Cardiac muscle cell (in vitro differentiated cells and primary cell): Measurements from ENCODE around the gene TMEM135. TPM values are rescaled to one million over a fixed set of nuclear protein-coding genes. Genes with fewer than 3 reads are reported as not detected.

Experiments
- DNase-seq, 2 donors: peaks; one replicate each; pipeline versions ENCODE4 v3.0.0 to v3.0.0-alpha.2; 2010 to 2017; ENCODE audit warnings: low read depth in 1 of 2, low spot score in 1 of 2
- H3K27ac ChIP-seq: fragments of 200-600 bp; sonication (generic); 2 replicates; pipeline ENCODE4 v1.5.1; 2016
- H3K27me3 ChIP-seq: fragments of 200-600 bp; sonication (generic); 2 replicates; pipeline ENCODE4 v1.6.0; 2016; ENCODE audit warnings: control low read depth
- H3K36me3 ChIP-seq: fragments of 200-600 bp; sonication (generic); 2 replicates; pipeline ENCODE4 v1.5.1; 2016; ENCODE audit warnings: control low read depth
- H3K4me1 ChIP-seq: fragments of 200-600 bp; sonication (generic); 2 replicates; pipeline ENCODE4 v1.8.1; 2017; ENCODE audit warnings: low read depth, mild to moderate bottlenecking, mixed run types
- H3K4me3 ChIP-seq: fragments of 200-600 bp; sonication (generic); 2 replicates; pipeline ENCODE4 v1.5.1; 2016; ENCODE audit warnings: mild to moderate bottlenecking
- H3K9me3 ChIP-seq: fragments of 200-600 bp; sonication (generic); 2 replicates; pipeline ENCODE4 v1.5.1; 2017; ENCODE audit warnings: low read depth, mild to moderate bottlenecking, control low read depth
- polyA plus RNA-seq: library from polyadenylated mRNA; unstranded; fragments of >200 nt; fragmentation: Nextera tagmentation; extraction: Ambion mirVana; gene quantifications from 2 replicates; pipeline ENCODE4 v1.2.1, GENCODE V29; 2016
- total RNA-seq: library from RNA; depleted of rRNA; stranded (reverse); fragments of >200 nt; gene quantifications from 2 replicates; pipeline ENCODE4 v1.2.3, GENCODE V29; 2016
- TF ChIP-seq, protein P1 (sequence below): IDR thresholded peaks from 2 replicates; pipeline ENCODE4 v1.5.1; 2012; ENCODE audit warnings: low read depth, mild to moderate bottlenecking, low read length

The TMEM135 gene
- total and polyA plus RNA-seq, 2 experiments from 2014 or later, result 25.2 to 28.8 TPM

DNA sequence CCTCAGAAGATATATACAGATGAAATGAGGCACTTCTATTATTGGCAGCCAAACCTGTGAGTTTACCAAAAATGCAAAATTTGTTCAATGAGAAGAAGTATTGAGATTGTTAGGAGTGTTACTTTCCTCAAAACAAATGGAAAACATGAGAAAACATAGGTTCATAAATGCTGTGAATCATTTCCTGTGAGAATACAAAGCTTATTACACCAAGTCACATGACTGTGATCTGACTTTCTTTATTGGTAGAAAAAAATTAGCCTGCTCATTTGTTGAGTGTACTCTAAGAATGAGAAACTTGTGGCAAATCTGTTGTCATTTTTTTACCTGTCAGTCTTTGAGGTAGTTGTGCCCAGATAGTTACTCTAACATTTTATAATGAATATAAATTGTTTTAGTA is 215.1 kb downstream of the TMEM135 start:
- no peaks in the 10 kb centered on the region for H3K36me3 ChIP-seq
- TF ChIP-seq, protein P1, sequence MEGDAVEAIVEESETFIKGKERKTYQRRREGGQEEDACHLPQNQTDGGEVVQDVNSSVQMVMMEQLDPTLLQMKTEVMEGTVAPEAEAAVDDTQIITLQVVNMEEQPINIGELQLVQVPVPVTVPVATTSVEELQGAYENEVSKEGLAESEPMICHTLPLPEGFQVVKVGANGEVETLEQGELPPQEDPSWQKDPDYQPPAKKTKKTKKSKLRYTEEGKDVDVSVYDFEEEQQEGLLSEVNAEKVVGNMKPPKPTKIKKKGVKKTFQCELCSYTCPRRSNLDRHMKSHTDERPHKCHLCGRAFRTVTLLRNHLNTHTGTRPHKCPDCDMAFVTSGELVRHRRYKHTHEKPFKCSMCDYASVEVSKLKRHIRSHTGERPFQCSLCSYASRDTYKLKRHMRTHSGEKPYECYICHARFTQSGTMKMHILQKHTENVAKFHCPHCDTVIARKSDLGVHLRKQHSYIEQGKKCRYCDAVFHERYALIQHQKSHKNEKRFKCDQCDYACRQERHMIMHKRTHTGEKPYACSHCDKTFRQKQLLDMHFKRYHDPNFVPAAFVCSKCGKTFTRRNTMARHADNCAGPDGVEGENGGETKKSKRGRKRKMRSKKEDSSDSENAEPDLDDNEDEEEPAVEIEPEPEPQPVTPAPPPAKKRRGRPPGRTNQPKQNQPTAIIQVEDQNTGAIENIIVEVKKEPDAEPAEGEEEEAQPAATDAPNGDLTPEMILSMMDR, result no peak
- no peak overlapping the region for H3K27ac ChIP-seq
- H3K9me3 ChIP-seq, result no peaks in the 10 kb centered on the region
- no peak overlapping the region for H3K4me3 ChIP-seq
- H3K27me3 ChIP-seq, result no peaks in the 10 kb centered on the region
- no peaks in the 10 kb centered on the region for H3K4me1 ChIP-seq
- DNase-seq, result no peak

DNA sequence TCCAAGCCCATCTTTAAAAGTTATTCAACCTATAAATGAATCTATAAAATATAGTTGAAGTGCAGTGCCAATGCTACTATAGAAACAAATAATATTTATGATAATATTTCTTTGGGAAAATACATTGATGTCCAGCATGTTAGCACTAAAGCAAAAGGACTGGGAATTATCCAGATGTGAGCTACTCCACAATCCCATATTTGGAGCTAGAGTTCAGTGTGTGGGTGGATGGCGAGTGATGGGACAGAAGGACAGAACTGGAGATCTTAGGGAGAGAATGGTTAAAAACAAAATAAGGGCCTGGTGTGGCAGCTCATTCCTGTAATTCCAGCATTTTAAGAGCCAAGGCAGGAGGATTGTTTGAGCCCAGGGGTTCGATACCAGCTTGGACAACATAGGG is 216.8 kb downstream of the TMEM135 start:
- H3K4me3 ChIP-seq, result no peak overlapping the region
- H3K36me3 ChIP-seq, result no peaks in the 10 kb centered on the region
- H3K27ac ChIP-seq, result no peak overlapping the region
- TF ChIP-seq, protein P1, result no peak
- no peak for DNase-seq
- H3K4me1 ChIP-seq, result peaks cover 9% of the 10 kb centered on the region
- H3K27me3 ChIP-seq, result no peaks in the 10 kb centered on the region
- H3K9me3 ChIP-seq, result no peaks in the 10 kb centered on the region

DNA sequence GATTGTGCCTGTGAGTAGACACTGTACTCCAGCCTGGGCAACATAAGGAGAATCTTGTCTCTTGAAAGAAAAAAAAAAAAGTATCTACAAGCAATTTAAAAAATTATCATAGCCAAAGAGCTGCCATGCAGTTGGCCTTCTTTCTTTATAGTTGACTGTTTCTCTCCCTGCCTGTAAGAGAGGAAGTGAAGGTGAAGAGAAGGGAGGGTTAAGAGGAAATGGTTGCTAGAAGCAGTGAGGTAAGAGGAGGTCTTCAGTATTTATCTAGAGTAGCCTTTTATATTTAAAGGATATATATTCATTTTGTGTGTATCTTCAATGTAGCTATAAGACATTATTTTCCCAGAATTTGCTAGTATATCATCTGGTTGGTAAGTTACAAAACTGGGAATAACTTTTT is 217.9 kb downstream of the TMEM135 start:
- TF ChIP-seq, protein P1, result no peak
- Histone ChIP-seq H3K27me3 (no peaks in the 10 kb centered on the region), H3K36me3 (no peaks in the 10 kb centered on the region), H3K4me1 (peaks cover 19% of the 10 kb centered on the region), H3K27ac (no peak overlapping the region), H3K9me3 (no peaks in the 10 kb centered on the region), H3K4me3 (no peak overlapping the region)
- no peak for DNase-seq

DNA sequence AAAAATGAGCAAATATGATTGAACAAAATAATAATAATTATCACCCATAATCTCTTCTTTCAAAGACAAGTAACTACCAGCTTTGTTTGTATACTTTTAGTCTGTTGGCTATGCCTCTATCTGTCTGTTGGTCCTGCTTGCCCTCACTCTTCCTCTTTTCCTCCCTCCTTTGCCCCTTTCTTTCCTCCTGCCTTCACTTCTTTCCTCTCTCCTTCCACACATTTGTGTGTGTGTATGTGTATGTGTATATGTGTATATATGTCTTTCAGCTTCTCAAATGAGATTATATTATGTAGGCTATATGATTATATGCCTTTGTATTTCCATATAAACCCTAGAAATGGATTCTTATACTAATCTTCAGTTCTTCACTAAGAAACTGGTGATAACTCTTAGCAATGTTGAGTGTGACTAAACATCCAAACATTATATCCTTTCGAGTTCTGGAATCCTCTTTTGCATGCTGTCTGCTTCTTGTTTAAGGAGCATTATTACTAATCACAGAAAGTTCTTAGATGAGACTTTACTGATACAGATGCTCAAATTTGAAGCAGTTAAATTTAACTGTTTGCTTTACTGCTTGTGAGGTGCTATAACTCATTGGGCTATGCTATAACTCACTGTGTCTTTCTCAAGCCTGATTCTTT is 219.1 kb downstream of the TMEM135 start:
- no peaks in the 10 kb centered on the region for H3K9me3 ChIP-seq
- H3K36me3 ChIP-seq, result no peaks in the 10 kb centered on the region
- H3K4me3 ChIP-seq, result no peak overlapping the region
- DNase-seq, result no peak
- H3K4me1 ChIP-seq, result peaks cover 26% of the 10 kb centered on the region
- TF ChIP-seq, protein P1, result no peak
- no peak overlapping the region for H3K27ac ChIP-seq
- no peaks in the 10 kb centered on the region for H3K27me3 ChIP-seq

DNA sequence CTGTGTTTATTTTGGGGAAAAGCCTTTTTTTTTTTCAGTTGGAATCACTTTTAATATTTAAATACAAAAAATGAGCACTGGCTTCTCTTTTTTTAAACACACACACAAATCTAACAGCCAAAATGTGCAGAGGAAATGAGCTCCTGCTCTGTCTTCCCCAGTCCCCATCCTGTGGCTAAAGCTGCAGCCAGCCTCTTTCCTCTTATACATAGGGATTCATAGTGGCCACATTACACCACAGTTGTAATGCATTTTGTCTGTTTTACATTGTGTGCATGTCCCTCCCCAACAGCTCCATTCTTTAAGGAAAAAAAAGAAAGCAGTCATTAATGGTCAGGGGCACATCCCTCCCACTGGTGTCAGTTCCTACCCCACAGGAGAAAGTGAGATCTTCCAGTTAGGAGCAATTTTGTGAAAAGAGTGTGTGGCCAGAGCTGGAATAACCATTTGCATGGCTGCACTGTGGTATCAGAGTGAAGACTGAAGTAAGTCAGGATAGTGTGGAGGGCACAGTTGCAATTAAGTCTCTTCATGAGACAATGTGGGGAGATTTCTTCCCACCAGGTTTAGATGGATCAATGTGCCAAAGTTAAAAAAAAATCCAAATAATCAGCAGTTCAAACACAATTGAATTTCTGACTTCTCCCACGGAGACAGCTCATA is 220.6 kb downstream of the TMEM135 start:
- Histone ChIP-seq H3K4me1 (peaks cover 26% of the 10 kb centered on the region), H3K27me3 (no peaks in the 10 kb centered on the region), H3K9me3 (no peaks in the 10 kb centered on the region), H3K36me3 (no peaks in the 10 kb centered on the region), H3K4me3 (no peak overlapping the region), H3K27ac (no peak overlapping the region)
- DNase-seq, result no peak
- TF ChIP-seq, protein P1, result no peak
